ENCODE data around the gene PLEKHG3.

DNA sequence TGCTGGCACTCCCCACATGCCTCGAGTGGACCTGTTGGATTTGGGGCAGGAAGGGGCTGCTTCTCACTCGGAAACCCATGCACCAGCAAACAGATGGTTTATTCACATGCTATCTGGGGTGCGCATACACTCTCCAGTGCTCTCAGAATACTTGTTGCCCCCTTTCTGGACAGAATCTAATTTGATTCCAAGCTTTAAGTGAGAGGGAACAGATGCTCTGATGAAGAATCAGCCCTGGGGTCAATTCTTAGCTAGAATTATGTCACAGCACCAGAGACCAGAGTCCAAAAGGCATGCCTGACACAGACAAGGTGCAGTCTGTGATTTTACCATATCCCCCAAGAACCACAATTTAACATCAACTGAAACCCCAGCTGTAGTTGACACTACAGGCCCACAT is 91.7 kb downstream of the PLEKHG3 start:
- TF ChIP-seq, protein P1, sequence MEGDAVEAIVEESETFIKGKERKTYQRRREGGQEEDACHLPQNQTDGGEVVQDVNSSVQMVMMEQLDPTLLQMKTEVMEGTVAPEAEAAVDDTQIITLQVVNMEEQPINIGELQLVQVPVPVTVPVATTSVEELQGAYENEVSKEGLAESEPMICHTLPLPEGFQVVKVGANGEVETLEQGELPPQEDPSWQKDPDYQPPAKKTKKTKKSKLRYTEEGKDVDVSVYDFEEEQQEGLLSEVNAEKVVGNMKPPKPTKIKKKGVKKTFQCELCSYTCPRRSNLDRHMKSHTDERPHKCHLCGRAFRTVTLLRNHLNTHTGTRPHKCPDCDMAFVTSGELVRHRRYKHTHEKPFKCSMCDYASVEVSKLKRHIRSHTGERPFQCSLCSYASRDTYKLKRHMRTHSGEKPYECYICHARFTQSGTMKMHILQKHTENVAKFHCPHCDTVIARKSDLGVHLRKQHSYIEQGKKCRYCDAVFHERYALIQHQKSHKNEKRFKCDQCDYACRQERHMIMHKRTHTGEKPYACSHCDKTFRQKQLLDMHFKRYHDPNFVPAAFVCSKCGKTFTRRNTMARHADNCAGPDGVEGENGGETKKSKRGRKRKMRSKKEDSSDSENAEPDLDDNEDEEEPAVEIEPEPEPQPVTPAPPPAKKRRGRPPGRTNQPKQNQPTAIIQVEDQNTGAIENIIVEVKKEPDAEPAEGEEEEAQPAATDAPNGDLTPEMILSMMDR (conservative IDR thresholded peaks at IDR 0.05), result no peak
- no peak for TF ChIP-seq EZH2 (IDR thresholded peaks at IDR 0.05; ENCODE audit: low read depth)
